Suprapubic skin (tissue), 4 donors: ENCODE results near the gene TMC8.

ENCODE experiments used
- CTCF ChIP-seq, 2 donors: fragments of 200-600 bp in 1 of 2; fragments of 450-650 bp in 1 of 2; sonication (generic) in 1 of 2; IDR thresholded peaks; one replicate each; pipeline ENCODE4 v1.5.1; 2016 to 2019; ENCODE audit warnings: antibody characterized with exemption in 2 of 2, mild to moderate bottlenecking in 1 of 2, moderate library complexity in 1 of 2
- EP300 ChIP-seq: sonication (generic); formaldehyde crosslinking; IDR thresholded peaks from one replicate; pipeline ENCODE4 v1.6.1; 2017; ENCODE audit warnings: antibody characterized with exemption
- POLR2AphosphoS5 ChIP-seq, 3 donors: sonication (generic); formaldehyde crosslinking; IDR thresholded peaks; one replicate each; pipeline ENCODE4 v1.6.1; 2017; ENCODE audit warnings: antibody characterized with exemption in 3 of 3

GRCh38 chr17:78144147-78144719 is 13.7 kb downstream of the TMC8 start:
- TF ChIP-seq CTCF (IDR thresholded peaks at IDR 0.05) (no peak), POLR2AphosphoS5 (IDR thresholded peaks at IDR 0.05) (no peak), EP300 (no peak)
